Activated CD8-positive, alpha-beta T cell treated with anti-CD3 and anti-CD28 coated beads for 36 hours (primary cell): ENCODE results near the gene ZNF512. TPM values are rescaled to one million over a fixed set of nuclear protein-coding genes. Genes with fewer than 3 reads are reported as not detected.

ENCODE experiments used
- ATAC-seq: fragments of 200-7000 bp; cut with Tn5 transposase; one replicate; pipeline ENCODE4 v1.10.0; 2021; ENCODE audit warnings: mild to moderate bottlenecking, moderate library complexity
- CTCF ChIA-PET: fragments of 350-600 bp; sonication (Branson Sonifier 250); formaldehyde crosslinking; loops from one replicate; lab custom pipeline; 2021; ENCODE audit warnings: antibody characterized with exemption; lab: Charles Lee
- POLR2A ChIA-PET: fragments of 350-600 bp; sonication (Branson Sonifier 250); formaldehyde crosslinking; loops from one replicate; lab custom pipeline; 2021; ENCODE audit warnings: antibody characterized with exemption; lab: Charles Lee
- DNase-seq: peaks from one replicate; pipeline ENCODE4 v3.0.0-alpha.2; 2020
- H3K27ac Mint-ChIP-seq: one replicate; pipeline ENCODE4 v1.8.0; 2021; ENCODE audit warnings: mild to moderate bottlenecking, mixed read lengths
- H3K27me3 Mint-ChIP-seq: one replicate; pipeline ENCODE4 v1.8.0; 2021; ENCODE audit warnings: mixed read lengths
- H3K36me3 Mint-ChIP-seq: one replicate; pipeline ENCODE4 v1.8.0; 2021; ENCODE audit warnings: low read depth, mixed read lengths
- H3K4me1 Mint-ChIP-seq: one replicate; pipeline ENCODE4 v1.8.0; 2021; ENCODE audit warnings: low read depth, mixed read lengths
- H3K4me3 Mint-ChIP-seq: one replicate; pipeline ENCODE4 v1.8.0; 2021; ENCODE audit warnings: mild to moderate bottlenecking, moderate library complexity, mixed read lengths
- H3K9me3 Mint-ChIP-seq: one replicate; pipeline ENCODE4 v1.8.0; 2021; ENCODE audit warnings: mixed read lengths
- intact Hi-C: fragments of 100-400 bp; cut with micrococcal nuclease; formaldehyde crosslinking; loops from one replicate; pipeline ENCODE4 v1.10.0; 2022
- total RNA-seq, 2 experiments: library from RNA; stranded (reverse); gene quantifications; one replicate each; pipeline ENCODE4 v1.2.3, GENCODE V29; 2021
- TF ChIP-seq, protein P1 (sequence below): fragments of 200-600 bp; IDR thresholded peaks from one replicate; pipeline ENCODE4 v1.8.0; 2022; ENCODE audit warnings: antibody characterized with exemption, mild to moderate bottlenecking

The ZNF512 gene
- total RNA-seq, 2 experiments from 2014 or later = 29.2 to 31.5 TPM

- Mint-ChIP-seq H3K4me1 (no peaks in the 10 kb centered on the region), H3K36me3 (no peaks in the 10 kb centered on the region), H3K27ac (no peak overlapping the region), H3K27me3 (peaks cover 16% of the 10 kb centered on the region), H3K4me3 (no peak overlapping the region), H3K9me3 (peaks cover 8% of the 10 kb centered on the region)
- no peak for DNase-seq
- TF ChIP-seq, protein P1, sequence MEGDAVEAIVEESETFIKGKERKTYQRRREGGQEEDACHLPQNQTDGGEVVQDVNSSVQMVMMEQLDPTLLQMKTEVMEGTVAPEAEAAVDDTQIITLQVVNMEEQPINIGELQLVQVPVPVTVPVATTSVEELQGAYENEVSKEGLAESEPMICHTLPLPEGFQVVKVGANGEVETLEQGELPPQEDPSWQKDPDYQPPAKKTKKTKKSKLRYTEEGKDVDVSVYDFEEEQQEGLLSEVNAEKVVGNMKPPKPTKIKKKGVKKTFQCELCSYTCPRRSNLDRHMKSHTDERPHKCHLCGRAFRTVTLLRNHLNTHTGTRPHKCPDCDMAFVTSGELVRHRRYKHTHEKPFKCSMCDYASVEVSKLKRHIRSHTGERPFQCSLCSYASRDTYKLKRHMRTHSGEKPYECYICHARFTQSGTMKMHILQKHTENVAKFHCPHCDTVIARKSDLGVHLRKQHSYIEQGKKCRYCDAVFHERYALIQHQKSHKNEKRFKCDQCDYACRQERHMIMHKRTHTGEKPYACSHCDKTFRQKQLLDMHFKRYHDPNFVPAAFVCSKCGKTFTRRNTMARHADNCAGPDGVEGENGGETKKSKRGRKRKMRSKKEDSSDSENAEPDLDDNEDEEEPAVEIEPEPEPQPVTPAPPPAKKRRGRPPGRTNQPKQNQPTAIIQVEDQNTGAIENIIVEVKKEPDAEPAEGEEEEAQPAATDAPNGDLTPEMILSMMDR = no peak
- ATAC-seq = no peak
- POLR2A ChIA-PET = interaction anchor here (0.8 to 1.8 kb wide), 2 partner anchors 57 to 67 kb away, joined by 3 to 4 read pairs; partner anchors contain the start of genes CCDC121 and GPN1
- CTCF ChIA-PET = interaction anchor here (1.0 kb wide), 1 partner anchor 42 kb away, joined by 3 read pairs; no protein-coding TSS in a partner anchor
- intact Hi-C loops = no loop called here
Observed at GRCh38 chr2:27571681-27572080, 11.2 kb upstream of the ZNF512 start.

- ATAC-seq (no peak), DNase-seq (no peak)
- POLR2A ChIA-PET = interaction anchor here (1.8 kb wide), 1 partner anchor 66 kb away, joined by 3 read pairs; no protein-coding TSS in a partner anchor
- CTCF ChIA-PET = no interaction called here
- intact Hi-C loops = no loop called here
- H3K36me3 Mint-ChIP-seq = no peaks in the 10 kb centered on the region
- H3K27ac Mint-ChIP-seq = no peak overlapping the region
- H3K4me1 Mint-ChIP-seq = no peaks in the 10 kb centered on the region
- H3K9me3 Mint-ChIP-seq = peaks cover 10% of the 10 kb centered on the region
- TF ChIP-seq, protein P1 = no peak
- no peak overlapping the region for H3K4me3 Mint-ChIP-seq
- peaks cover 11% of the 10 kb centered on the region for H3K27me3 Mint-ChIP-seq
Observed at GRCh38 chr2:27572439-27572838, 10.4 kb upstream of the ZNF512 start.

- POLR2A ChIA-PET = interaction anchor here (1.5 kb wide), 1 partner anchor 10 kb away, joined by 4 read pairs; the partner anchor contains the start of gene ZNF512
- TF ChIP-seq, protein P1 = no peak
- CTCF ChIA-PET = no interaction called here
- ATAC-seq = no peak
- intact Hi-C loops = no loop called here
- H3K9me3 Mint-ChIP-seq = peaks cover 13% of the 10 kb centered on the region
- H3K4me3 Mint-ChIP-seq = no peak overlapping the region
- no peak for DNase-seq
- H3K36me3 Mint-ChIP-seq = no peaks in the 10 kb centered on the region
- peaks cover 9% of the 10 kb centered on the region for H3K27me3 Mint-ChIP-seq
- no peak overlapping the region for H3K27ac Mint-ChIP-seq
- H3K4me1 Mint-ChIP-seq = no peaks in the 10 kb centered on the region
Observed at GRCh38 chr2:27572998-27573429, 9.8 kb upstream of the ZNF512 start.

- Mint-ChIP-seq H3K36me3 (no peaks in the 10 kb centered on the region), H3K4me1 (no peaks in the 10 kb centered on the region), H3K27ac (no peak overlapping the region), H3K4me3 (no peak overlapping the region), H3K27me3 (peaks cover 4% of the 10 kb centered on the region), H3K9me3 (peaks cover 14% of the 10 kb centered on the region)
- DNase-seq (no peak), ATAC-seq (no peak)
- intact Hi-C loops = no loop called here
- CTCF ChIA-PET = no interaction called here
- POLR2A ChIA-PET = interaction anchor here (1.5 kb wide), 1 partner anchor 10 kb away, joined by 4 read pairs; the partner anchor contains the start of gene ZNF512
- TF ChIP-seq, protein P1 = no peak
Observed at GRCh38 chr2:27573452-27573851, 9.4 kb upstream of the ZNF512 start.

GRCh38 chr2:27581417-27582128, 1.3 kb upstream of the ZNF512 start:
- Mint-ChIP-seq H3K36me3 (peaks cover 17% of the 10 kb centered on the region), H3K9me3 (peaks cover 24% of the 10 kb centered on the region), H3K4me1 (peaks cover 28% of the 10 kb centered on the region), H3K27me3 (no peaks in the 10 kb centered on the region), H3K4me3 (peak overlapping the region; percentile 20), H3K27ac (peak overlapping the region; percentile 32)
- ATAC-seq (no peak), DNase-seq (no peak)
- CTCF ChIA-PET = interaction anchor here (1.7 kb wide), 1 partner anchor 102 kb away, joined by 4 read pairs; no protein-coding TSS in a partner anchor
- POLR2A ChIA-PET = interaction anchor here (1.5 kb wide), 1 partner anchor 102 kb away, joined by 5 read pairs; no protein-coding TSS in a partner anchor
- TF ChIP-seq, protein P1 = no peak
- intact Hi-C loops = no loop called here
